Stimulated activated CD8-positive, alpha-beta memory T cell treated with anti-CD3 and anti-CD28 coated beads, Interleukin-12 subunit alpha, Interleukin-12 subunit beta, amount 100 ng/mL, for 24 hours (primary cell): Measurements from ENCODE around the gene TSEN15.

Experiments
- DNase-seq: peaks from one replicate; pipeline ENCODE4 v3.0.0-alpha.2; 2020; ENCODE audit errors: extremely low read depth

TSEN15 gene

DNA sequence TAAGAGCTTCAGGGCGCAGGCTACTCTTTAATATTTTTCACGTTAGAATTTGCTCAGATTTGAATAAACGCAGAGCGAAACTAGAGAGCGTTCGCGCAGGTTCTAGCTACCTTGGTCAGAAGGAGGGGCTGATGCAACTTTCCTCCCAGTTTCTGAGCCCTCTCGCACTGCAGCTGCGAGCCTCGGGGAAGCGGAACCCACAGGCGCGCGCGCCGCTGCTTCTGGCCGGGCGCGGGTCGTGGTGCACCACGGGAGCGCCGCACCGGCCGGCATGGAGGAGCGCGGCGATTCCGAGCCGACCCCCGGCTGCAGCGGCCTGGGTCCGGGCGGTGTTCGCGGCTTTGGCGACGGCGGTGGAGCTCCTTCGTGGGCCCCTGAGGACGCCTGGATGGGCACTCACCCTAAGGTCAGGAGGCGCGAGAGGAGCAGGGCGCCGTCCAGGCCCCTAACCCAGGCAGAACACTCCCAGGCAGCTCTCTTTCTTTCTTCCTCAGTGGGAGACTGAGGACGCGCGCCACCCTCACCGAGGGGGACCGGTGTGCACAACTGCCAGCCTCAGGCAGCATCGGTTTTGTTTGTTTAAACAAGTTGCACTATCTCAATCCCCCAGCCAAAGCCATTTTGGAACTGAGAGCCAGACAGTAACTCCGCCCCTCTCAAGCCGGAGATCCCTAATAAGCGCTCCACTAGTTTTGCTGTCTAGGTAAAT is at the start of gene TSEN15:
TSEN15 (plus strand) TSS at position 246 of the 709 bp plus-strand sequence; CDS start at position 272, 26 bp downstream.
- peak; percentile 57 for DNase-seq

DNA sequence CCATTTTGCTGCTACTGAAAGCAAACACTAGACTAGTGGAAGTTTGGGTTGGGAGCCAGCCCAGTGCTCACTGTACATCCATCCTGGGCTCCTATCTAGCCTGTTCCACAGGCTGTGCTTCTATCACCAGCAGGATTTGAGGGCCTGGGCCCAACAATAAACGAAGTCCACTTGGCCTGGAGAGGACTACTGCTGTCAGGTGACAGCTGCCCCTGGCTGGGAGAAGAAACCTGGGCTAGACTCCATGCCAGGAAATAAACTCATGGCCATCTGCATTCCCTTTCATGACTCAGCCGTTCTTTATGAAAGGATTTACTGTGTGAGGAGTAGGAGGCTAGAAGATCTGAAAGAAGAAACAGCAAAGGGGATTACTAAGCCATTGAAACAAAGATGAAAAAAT is 49.5 kb upstream of the TSEN15 start:
- DNase-seq = no peak

DNA sequence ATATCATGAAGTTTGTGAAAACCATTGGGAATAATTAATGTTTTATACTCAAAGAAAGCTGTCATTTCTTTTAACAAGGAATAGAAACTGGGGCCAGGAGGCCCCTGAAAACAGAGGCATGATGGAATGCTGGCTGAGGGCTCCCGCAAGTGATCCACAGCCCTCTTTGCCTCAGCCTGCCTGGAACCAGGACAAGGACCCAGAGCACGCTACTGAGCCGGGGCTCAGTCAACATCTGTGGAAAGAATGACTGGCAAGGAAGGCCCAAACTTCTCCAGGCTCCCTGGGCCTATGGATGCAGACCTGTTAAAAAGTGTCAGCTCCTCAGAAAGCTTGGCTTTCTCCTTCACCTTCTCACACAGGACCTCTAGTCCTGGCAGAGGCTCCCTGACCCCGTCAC is 46.6 kb upstream of the TSEN15 start:
- no peak for DNase-seq

DNA sequence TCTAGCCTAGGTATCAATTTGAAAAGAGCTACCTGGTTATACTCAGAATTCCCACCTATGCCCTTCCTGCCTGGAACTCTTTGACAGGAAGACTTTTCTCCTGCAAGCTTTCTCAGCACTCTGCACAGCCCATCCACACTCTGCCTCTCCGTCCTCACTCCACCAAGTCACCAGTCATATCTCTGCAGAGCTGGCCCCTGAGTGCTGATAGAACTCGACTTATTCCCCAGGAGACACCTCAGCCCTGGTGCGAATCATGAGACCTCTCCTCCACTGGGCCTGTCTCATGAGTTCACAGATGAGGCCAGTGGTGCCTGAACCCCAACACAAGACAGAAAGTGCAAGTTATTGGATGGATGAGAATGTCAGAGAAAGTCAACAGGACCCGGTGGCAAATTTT is 46.0 kb upstream of the TSEN15 start:
- no peak for DNase-seq

DNA sequence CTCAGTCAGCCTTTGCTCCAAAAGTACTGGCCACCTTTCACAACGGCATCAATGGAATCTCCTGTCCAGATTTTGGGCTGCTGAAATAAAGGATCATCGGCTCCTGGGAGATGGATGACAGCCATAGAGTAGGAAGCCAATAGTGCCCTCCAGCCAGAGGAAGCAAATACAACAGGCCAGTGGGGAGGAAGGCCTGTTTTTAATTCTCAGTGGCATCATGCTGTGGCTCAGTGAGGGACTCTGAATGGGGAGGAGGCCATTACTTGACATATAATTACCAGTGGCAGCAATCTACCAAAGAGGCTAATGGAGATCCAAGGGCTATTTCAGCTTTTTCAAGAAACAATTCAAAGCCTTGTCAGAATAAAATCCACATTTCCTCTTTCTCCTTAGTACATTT is 40.7 kb upstream of the TSEN15 start:
- no peak for DNase-seq

DNA sequence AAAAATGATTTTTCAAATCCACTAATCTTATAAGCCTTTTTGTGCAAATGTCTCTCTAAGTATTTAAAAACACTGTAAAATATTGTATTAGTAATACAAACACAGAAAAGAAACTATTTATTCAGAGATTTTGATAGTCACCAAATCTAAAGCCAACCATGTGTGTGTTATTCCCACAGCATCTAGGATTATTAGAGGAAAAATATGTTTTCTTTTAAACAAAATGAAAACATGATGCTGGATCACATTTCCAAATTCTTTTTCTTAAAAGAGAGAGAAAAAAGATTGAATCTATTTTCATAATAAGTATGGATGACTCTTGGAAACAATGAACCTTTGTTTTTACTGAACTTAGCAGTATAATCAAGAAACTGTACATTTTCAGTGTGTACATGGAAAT is 39.3 kb upstream of the TSEN15 start:
- DNase-seq = no peak

DNA sequence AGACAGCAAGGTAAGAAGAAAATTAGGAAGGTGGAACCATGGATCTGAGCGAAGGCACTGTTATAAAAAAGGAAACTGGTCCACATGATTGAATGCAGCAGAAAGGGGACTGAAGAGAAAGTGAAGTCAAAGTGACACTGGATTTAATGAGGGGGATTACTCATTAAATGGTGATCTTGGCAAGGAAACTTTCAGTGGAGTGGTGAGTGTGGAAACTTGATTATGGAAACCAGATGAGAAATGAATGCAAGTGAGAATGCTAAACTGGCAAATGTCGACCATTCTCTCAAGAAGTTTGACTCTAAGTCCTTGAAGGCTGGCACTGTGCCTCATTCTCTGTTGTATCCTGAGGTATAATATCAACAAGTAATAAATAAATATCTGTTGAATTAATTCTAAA is 37.3 kb upstream of the TSEN15 start:
- no peak for DNase-seq

DNA sequence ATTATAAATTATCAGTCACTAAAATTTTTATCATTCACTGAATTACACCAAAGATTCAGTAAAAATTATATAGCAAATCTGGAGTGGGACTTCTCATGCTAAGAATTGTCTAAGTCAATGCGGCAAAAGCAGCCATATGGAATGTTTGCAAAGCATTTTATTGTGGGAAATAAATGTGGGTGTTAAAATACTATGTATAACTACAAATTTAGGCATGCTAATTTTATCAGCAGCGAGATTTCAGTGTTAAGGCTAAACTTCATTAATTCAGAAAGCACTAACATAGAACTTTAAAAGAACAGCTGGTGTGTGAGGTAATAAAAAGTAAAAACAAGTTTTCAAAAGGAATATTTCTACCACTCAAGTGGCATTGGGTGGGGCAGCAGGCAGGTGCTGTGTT is 35.4 kb upstream of the TSEN15 start:
- DNase-seq = no peak

DNA sequence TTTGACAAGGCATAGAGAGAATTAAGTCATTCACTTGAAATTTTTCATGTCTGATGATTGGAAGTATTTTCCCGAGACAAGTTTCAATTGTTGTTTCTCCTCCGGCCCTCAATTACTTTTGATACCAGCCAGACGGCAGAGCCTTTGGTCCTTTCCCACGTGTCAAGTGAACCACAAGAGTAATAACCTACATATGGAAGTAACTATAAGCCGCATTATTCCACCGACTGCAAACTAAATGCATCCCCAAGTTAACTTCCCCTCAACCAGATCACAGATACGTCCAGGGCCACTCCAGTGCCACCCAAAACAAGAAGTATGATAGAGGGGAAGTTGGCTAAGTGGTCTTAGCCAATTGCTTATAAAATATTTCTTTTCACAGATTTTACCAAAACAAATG is 34.2 kb upstream of the TSEN15 start:
- DNase-seq = no peak

DNA sequence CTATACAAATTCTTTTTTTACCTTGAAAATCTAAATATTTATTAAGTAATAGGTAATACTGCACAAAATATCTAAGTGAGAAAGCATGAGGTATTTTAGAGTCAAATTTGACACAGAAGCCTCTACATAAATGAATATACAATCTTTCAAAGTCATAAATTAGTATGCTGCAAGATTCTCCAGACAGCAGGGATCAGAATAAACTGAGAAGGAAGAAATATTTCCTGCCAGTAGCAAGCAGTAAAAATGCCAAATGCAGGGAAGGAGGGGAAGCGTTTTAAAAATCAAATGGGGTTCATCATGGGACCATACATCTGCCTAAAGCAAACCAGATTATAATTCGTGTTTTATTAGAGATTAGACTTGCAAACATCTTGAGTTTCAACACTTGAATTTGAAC is 32.9 kb upstream of the TSEN15 start:
- no peak for DNase-seq

DNA sequence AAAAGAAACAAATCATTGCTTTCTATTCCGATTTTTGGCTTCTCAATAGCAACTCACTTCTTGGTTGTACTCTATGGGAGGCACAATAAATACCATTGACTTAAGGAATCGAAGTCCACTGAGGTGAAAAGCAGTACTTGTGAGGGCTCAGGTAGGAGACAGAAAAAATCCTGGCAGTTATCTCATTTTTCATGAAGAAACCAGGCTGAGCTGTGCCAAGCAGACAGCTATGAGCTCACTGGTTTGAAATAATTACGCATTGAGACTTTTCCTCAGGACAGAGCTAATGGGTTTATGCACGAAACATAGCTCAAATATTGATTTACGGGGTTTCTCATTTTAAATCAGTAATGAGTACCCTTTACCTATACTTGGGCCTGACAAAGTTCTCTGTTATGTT is 32.5 kb upstream of the TSEN15 start:
- no peak for DNase-seq

DNA sequence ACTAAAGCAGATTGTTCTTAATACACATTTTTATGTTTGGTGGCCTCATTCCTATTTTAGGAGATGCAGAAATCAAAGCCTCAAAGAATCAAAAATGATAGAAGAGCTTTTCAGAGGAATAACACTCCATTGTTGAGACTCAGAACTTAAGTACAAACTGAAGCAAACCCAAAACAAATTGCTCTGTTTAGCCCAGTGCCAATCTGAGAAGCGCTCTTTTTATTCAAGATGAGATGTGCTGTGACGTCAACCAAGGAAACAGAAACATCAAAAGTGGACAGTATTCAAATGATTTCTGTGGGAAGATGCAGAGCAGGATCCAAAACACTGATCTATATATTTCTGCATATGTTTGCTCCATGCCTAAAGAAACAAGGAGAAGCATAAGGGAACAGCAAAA is 32.0 kb upstream of the TSEN15 start:
- no peak for DNase-seq

DNA sequence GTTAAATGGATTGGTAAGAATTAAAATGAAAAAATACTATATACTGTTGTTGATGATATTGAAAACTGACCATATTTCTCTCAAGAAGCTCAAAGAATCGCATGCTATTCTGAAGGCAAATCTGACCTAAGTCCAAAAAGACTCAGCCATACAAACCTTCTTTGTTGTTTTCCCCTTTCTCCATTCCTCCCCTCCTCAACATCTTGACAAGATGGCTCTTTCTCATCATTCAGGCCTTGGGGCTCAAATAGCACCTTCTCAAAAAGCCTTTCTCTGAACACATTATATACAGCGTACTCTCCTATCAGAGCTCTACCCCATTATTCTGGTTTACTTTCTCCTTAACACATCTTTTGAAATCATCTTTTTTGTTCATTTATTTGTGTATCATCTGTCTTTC is 31.2 kb upstream of the TSEN15 start:
- no peak for DNase-seq

DNA sequence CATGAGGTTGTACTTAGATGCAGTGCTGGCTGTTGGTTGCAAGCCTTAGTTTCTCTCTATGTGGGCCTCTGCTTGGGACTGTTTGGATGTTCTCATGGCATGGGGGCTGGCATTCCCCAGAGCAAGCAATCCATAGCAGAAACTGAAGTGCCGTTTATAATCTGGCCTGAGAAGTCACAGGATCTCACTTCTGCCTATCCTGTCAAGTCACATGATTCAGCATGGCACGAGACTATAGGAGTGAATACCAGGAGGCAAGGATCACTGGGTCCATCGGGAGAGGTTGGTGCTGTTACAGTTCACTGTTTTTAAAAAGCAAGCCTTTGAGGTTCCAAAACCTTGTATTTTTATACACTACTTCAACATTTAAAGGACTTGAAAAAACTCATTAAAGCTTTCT is 30.7 kb upstream of the TSEN15 start:
- DNase-seq = no peak

DNA sequence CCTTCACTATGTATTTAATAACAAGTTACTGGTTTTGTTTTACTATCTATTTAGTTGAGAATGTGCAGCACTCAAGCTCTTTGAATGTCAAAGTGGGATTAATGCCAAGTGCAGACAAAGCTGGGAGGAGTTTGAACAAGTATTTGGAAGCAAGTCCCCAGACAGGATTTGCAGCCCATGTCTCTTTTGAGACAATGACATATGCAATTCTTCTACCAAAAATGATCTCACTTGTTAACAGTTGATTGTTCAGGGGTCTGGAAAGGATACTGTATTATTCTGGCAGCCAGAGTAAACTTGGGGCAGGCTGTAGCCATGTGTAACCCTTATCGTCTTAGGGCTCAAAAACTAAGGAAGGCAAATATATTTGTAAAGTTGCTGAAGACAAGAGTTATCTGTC is 29.8 kb upstream of the TSEN15 start:
- DNase-seq = no peak

DNA sequence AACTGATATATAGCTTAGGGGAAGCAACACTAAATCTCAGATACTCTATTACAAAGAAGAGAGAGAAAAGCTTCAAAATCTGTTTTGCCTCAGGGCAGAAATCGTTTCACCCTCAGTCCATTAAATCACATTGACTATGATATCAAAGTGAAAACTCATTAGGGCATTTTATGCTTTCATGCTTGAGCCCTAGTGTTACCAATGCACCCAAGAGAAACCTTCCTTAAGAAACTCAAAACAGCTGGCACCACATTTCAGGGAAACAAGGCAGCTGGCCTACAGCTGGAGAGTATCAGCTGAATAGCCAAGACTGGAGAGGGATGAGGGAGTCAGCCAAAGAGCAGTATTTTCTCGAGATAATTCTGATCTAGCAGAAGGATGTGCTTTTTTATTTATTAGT is 28.9 kb upstream of the TSEN15 start:
- DNase-seq = no peak

DNA sequence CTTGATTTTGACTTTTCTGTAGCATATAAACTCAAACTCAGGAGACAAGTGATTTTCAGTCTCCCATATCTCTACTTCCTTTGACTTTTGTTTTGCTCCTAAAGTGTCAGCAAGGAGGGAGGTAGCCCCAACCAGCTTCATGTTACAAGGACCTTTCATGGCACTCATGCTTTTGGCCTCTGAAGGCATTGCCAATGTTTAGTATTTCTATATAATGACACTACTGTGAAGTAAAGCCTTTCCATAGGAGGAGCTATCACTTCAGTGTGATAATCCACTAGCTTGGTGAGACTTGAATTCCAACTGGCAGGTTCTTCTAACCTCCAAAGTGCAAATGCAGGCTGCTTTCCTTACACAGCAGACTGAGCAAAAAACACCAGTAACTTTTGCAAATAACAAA is 28.4 kb upstream of the TSEN15 start:
- DNase-seq = no peak

DNA sequence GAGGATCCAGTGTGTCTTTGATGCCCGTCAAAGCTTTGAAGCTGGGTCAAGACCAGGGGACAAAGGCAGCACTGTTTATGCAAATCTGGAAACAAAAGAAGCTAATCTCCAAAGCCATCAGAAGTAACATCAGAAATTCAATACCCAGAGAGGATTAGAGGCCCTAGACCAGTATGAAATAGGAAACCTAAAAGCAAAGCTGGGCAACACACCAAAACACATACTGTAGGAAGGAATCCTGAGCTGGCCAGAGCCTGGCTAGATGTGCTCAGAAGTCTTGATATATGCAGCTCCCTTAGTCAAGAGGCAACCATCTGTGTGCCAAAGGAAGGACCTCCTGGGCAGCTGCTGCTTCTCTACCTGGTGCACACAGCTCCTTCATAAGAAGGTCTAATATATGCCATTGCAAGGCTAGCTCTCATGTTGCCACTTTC is 26.3 kb upstream of the TSEN15 start:
- no peak for DNase-seq

DNA sequence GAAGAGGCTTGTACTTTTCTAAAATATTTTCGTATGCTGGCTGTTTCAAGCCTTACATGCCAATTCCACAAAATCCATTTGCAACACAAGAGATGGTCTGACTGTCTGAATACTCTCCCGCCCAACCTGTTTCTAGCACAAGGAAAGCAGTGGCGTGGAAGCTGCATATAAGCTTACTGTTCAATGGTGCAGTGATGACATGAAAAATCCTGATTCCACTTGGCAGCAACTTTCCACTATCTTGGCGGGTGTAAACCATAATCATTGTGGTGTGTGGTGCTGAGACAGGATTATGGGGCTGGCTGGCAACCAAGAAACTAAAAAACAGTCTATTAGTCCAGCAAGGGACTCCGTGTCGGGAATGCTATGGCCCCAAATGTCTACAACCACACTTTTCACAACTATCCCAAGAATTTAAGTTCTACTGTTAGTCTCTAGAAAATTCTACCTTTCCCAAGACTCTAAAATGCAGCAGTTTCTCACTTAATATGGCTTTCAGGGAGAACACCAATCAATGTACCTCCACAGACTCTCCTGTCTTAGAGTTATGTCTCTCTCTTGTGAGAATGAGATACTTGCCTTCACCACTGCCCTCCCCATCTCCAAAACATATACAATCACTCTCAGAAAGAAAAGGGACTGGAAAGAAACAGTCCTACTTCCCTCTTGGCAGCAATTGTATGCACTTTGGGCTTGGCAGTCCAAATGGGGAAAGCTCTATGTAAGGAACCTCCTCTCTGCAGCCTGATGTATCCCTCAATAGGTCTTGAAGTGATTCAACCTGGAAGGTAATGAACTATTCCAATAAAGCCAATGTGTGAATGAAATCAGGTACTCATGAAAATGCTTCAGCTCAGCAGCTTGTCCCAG is 23.5 kb upstream of the TSEN15 start:
- DNase-seq = no peak

DNA sequence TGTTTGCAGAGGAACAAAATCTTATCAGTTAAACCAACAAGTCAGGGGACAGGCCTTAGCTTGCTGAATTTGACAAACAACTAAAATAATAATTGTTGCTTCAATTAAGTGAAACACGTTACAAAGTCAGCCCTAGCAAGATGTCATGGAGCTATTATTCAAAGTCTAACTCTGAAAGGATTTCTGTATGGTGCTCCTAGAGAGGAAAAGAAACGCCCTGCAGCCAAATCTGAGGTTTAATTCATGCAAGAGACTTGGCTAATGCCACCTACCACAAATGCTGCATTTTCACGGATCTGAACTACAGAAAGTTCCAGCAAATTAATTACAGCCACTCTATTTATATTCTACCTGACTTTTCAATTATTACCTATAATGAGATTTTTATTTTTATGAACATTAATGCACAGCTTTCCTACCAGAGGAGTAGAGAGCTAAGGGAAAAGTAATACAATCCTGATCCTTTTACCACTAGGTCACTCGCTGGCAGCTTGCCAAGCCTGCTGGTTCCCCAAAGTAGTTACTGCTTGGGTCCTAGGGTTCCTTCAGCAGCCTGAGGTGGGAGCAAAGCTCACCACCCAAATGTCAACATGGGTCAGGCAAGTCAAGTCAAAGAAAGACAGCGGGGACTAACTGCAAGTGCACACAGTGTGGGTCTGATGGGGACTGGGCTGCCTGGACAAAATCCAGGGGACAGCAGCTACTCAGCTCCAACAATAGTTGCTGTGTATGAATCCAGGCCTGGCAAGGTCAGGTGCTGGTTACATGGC is 22.5 kb upstream of the TSEN15 start:
- no peak for DNase-seq

DNA sequence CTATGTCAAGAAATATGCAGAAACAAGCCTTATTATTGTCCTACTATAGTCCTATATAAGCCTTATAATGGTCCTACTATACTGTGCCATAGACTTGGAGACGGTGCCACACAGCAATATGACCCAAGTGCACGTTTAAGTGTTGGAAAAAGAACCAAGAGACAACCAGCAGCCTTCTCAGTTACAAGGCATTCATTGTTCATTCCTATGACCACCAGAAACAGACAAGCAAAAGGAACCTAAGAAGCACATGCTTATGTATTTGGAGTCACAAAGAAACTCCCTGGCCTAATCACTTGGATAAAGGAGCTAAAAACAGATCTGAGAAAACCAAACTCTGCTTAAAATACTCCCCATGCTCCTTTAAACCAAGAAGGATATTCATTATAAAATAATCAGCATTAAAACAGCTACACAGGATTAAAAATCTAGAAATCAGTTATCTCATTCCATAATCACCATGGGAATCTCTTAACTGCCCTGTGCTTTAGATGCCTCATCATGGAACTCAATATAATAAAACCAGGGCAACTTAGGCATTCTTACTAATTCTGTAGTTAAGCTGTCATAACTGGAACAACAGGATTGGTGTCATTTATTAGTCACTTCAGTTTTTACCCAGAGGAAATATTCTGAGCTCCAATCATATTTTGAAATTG is 21.0 kb upstream of the TSEN15 start:
- DNase-seq = no peak

DNA sequence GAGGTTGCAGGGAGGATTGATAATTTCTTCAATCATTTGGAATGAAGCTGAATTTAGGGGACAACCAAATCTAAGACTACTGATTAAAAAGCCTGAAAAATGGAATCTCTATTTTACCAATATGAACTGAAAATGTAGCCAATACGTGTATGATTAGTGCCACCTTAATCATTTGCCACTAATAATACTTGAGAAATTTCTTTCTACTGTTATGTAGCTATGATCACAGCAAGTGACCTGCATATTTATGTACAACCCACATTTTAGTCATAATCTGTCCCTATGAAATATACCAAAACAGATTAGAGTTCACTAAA is 20.5 kb upstream of the TSEN15 start:
- no peak for DNase-seq
